BJ (cell line): ENCODE data around the gene PSG11. TPM values are rescaled to one million over a fixed set of nuclear protein-coding genes. Genes with fewer than 3 reads are reported as not detected.
"Not testable (repeated sequence)": the region's sequence is repeated elsewhere in the genome, so short reads cannot be mapped to it uniquely, and the experiment has no call there.

ENCODE experiments used
- CTCF ChIA-PET: fragments of 350-600 bp; formaldehyde crosslinking; extraction: SDS; loops from one replicate; lab custom pipeline; 2021; ENCODE audit warnings: antibody characterized with exemption, inconsistent platforms; lab: Yijun Ruan, JAX
- POLR2A ChIA-PET: fragments of 300-600 bp; sonication (Branson Sonifier 250); formaldehyde crosslinking; extraction: SDS; loops from one replicate; lab custom pipeline; 2021; ENCODE audit warnings: antibody characterized with exemption; lab: Charles Lee
- DNase-seq: peaks from one replicate; pipeline ENCODE4 v3.0.0-alpha.2; 2011; ENCODE audit warnings: low read depth
- H3K27me3 ChIP-seq: 2 replicates; pipeline ENCODE4 v1.6.0; 2011; ENCODE audit warnings: low read length; ENCODE audit not compliant: control insufficient read depth, insufficient read depth
- H3K36me3 ChIP-seq: 2 replicates; pipeline ENCODE4 v1.5.1; 2011; ENCODE audit warnings: low read length; ENCODE audit not compliant: control insufficient read depth, insufficient read depth
- H3K4me3 ChIP-seq: 2 replicates; pipeline ENCODE4 v1.5.1; 2011; ENCODE audit warnings: low read depth, mild to moderate bottlenecking, control low read depth, low read length
- CTCF ChIP-seq: IDR thresholded peaks from 2 replicates; pipeline ENCODE4 v1.5.1; 2011; ENCODE audit warnings: low read depth, mild to moderate bottlenecking, control low read depth, inconsistent platforms, low read length, moderate library complexity; ENCODE audit not compliant: insufficient read depth
- polyA plus RNA-seq: library from polyadenylated mRNA; depleted of rRNA; stranded (reverse); fragments of >200 nt; gene quantifications from 2 replicates; pipeline ENCODE4 v1.2.3, GENCODE V29; 2011

The PSG11 gene
- polyA plus RNA-seq, 1 experiment: 0.80 TPM

- POLR2A ChIA-PET, H3K27me3 ChIP-seq, H3K36me3 ChIP-seq, DNase-seq, H3K4me3 ChIP-seq: not testable (repeated sequence)
- CTCF ChIA-PET: interaction anchor here (1.4 kb wide), 1 partner anchor 22 kb away, joined by 3 read pairs; no protein-coding TSS in a partner anchor
Measured at GRCh38 chr19:42992029-42992604, 34.2 kb downstream of the PSG11 start.

- ChIA-PET CTCF (no interaction called here), POLR2A (no interaction called here)
- no peaks in the 10 kb centered on the region for H3K36me3 ChIP-seq
- H3K27me3 ChIP-seq: no peaks in the 10 kb centered on the region
- no peak for TF ChIP-seq CTCF
- no peak overlapping the region for H3K4me3 ChIP-seq
- no peak for DNase-seq
Measured at GRCh38 chr19:42989851-42990250, 36.4 kb downstream of the PSG11 start.

GRCh38 chr19:42989186-42989585 is 37.1 kb downstream of the PSG11 start:
- H3K27me3 ChIP-seq, H3K36me3 ChIP-seq, POLR2A ChIA-PET, DNase-seq, CTCF ChIA-PET, H3K4me3 ChIP-seq: not testable (repeated sequence)

GRCh38 chr19:42988206-42988605 is 38.1 kb downstream of the PSG11 start:
- H3K27me3 ChIP-seq, POLR2A ChIA-PET, DNase-seq, H3K36me3 ChIP-seq, CTCF ChIA-PET, H3K4me3 ChIP-seq: not testable (repeated sequence)

- no peaks in the 10 kb centered on the region for H3K36me3 ChIP-seq
- TF ChIP-seq CTCF: no peak
- DNase-seq: peak; percentile 44
- CTCF ChIA-PET: interaction anchor here (0.7 to 1.1 kb wide), 3 partner anchors 21 to 215 kb away, joined by 3 read pairs; no protein-coding TSS in a partner anchor
- H3K4me3 ChIP-seq: no peak overlapping the region
- POLR2A ChIA-PET: no interaction called here
- no peaks in the 10 kb centered on the region for H3K27me3 ChIP-seq
Measured at GRCh38 chr19:42985588-42985987, 40.7 kb downstream of the PSG11 start.

- H3K27me3 ChIP-seq, POLR2A ChIA-PET, H3K4me3 ChIP-seq, H3K36me3 ChIP-seq, DNase-seq, CTCF ChIA-PET: not testable (repeated sequence)
Measured at GRCh38 chr19:42982111-42982510, 44.2 kb downstream of the PSG11 start.

- POLR2A ChIA-PET, H3K4me3 ChIP-seq, CTCF ChIA-PET, H3K36me3 ChIP-seq, DNase-seq, H3K27me3 ChIP-seq: not testable (repeated sequence)
Measured at GRCh38 chr19:42971451-42971850, 54.8 kb downstream of the PSG11 start.

- Histone ChIP-seq H3K27me3 (no peaks in the 10 kb centered on the region), H3K36me3 (no peaks in the 10 kb centered on the region), H3K4me3 (no peak overlapping the region)
- ChIA-PET CTCF (interaction anchor here (1.2 to 1.4 kb wide), 2 partner anchors 14 to 21 kb away, joined by 3 read pairs; no protein-coding TSS in a partner anchor), POLR2A (no interaction called here)
- TF ChIP-seq CTCF: no peak
- DNase-seq: peak; percentile 47
Measured at GRCh38 chr19:42965176-42965575, 61.1 kb downstream of the PSG11 start.
